Right kidney (tissue), 1 donor: ENCODE data around the gene RPS6KC1.
"Not testable (repeated sequence)": the region's sequence is repeated elsewhere in the genome, so short reads cannot be mapped to it uniquely, and the experiment has no call there.

Experiments
- DNase-seq: peaks from one replicate; pipeline ENCODE4 v3.0.0-alpha.2; 2016

Gene RPS6KC1

GRCh38 chr1:213281640-213282301 is 230.7 kb downstream of the RPS6KC1 start:
- no peak for DNase-seq

GRCh38 chr1:213284626-213285025 is 233.6 kb downstream of the RPS6KC1 start:
- DNase-seq: no peak

- DNase-seq: no peak
Measured at GRCh38 chr1:213286235-213286634, 235.2 kb downstream of the RPS6KC1 start.

- DNase-seq: no peak
Measured at GRCh38 chr1:213287987-213288386, 236.9 kb downstream of the RPS6KC1 start.

- DNase-seq: no peak
Measured at GRCh38 chr1:213291526-213291925, 240.5 kb downstream of the RPS6KC1 start.

- DNase-seq: no peak
Measured at GRCh38 chr1:213292614-213293013, 241.6 kb downstream of the RPS6KC1 start.

- no peak for DNase-seq
Measured at GRCh38 chr1:213295860-213296259, 244.8 kb downstream of the RPS6KC1 start.

GRCh38 chr1:213296558-213296957 is 245.5 kb downstream of the RPS6KC1 start:
- no peak for DNase-seq

GRCh38 chr1:213297021-213297420 is 246.0 kb downstream of the RPS6KC1 start:
- DNase-seq: no peak

- no peak for DNase-seq
Measured at GRCh38 chr1:213300433-213300832, 249.4 kb downstream of the RPS6KC1 start.

- not testable (repeated sequence) for DNase-seq
Measured at GRCh38 chr1:213301524-213301923, 250.5 kb downstream of the RPS6KC1 start.

GRCh38 chr1:213303286-213303685 is 252.2 kb downstream of the RPS6KC1 start:
- DNase-seq: no peak

- no peak for DNase-seq
Measured at GRCh38 chr1:213315571-213315970, 264.5 kb downstream of the RPS6KC1 start.

GRCh38 chr1:213318458-213318857 is 267.4 kb downstream of the RPS6KC1 start:
- not testable (repeated sequence) for DNase-seq

- no peak for DNase-seq
Measured at GRCh38 chr1:213320191-213320870, 269.3 kb downstream of the RPS6KC1 start.
